Measurements from ENCODE around the gene LBHD2. TPM values are rescaled to one million over a fixed set of nuclear protein-coding genes. Genes with fewer than 3 reads are reported as not detected.
A peak's percentile ranks its signal among the peaks of the same experiment; 100 is the strongest.

Gene LBHD2
- total and polyA plus RNA-seq, 2 of the 13 experiments (the other 11 are each of a cell fraction or from before 2014, with no cell fraction given), result 0.67 to 1.00 TPM

DNA sequence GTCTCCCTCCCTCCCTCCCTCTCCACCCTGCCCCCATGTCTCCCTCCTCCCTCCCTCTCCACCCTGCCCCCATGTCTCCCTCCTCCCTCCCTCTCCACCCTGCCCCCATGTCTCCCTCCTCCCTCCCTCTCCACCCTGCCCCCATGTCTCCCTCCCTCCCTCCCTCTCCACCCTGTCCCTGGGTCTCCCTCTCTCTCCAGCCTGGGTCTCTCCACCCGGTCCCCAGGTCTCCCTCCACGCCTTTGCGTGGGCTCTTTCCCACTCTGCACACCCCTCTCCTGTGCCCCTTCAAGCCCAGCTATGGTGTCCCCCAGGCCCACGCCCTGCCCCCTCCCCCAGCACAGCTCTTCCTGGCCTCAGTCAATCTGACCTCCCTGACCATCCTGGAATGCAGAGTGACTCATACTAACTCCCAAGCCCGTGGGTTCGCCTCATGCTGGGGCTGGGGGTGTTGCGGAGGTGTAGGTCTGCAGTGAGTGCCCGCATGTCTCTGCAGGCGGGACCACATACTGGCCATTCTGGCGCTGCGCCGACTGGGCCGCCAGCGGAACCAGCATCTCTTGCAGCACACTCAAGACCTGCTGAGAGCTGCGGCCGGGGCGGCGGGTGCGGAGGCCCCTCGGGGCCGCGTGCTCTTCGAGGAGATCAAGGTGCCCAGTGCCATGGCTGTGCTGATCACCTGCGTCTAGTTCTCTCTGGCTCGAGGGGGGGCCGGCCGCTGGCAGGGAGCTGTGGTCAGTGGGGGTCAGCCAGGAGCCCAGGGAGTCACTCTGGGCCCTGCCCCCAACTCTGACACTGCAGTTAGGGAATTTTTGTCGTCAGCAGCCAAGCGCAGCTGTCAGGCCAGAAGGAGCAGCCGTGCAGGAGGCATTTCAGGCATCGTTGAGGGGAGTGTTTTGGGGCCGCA lies 25.8 kb downstream of the LBHD2 start (continued):
- no peak for TF ChIP-seq ZNF180 (CRISPR knock-in tag; IDR thresholded peaks at IDR 0.05; ENCODE audit: borderline replicate concordance, low read depth)
- TF ChIP-seq ETV6 (CRISPR knock-in tag; conservative IDR thresholded peaks at IDR 0.05), result no peak
- TF ChIP-seq, protein P1, sequence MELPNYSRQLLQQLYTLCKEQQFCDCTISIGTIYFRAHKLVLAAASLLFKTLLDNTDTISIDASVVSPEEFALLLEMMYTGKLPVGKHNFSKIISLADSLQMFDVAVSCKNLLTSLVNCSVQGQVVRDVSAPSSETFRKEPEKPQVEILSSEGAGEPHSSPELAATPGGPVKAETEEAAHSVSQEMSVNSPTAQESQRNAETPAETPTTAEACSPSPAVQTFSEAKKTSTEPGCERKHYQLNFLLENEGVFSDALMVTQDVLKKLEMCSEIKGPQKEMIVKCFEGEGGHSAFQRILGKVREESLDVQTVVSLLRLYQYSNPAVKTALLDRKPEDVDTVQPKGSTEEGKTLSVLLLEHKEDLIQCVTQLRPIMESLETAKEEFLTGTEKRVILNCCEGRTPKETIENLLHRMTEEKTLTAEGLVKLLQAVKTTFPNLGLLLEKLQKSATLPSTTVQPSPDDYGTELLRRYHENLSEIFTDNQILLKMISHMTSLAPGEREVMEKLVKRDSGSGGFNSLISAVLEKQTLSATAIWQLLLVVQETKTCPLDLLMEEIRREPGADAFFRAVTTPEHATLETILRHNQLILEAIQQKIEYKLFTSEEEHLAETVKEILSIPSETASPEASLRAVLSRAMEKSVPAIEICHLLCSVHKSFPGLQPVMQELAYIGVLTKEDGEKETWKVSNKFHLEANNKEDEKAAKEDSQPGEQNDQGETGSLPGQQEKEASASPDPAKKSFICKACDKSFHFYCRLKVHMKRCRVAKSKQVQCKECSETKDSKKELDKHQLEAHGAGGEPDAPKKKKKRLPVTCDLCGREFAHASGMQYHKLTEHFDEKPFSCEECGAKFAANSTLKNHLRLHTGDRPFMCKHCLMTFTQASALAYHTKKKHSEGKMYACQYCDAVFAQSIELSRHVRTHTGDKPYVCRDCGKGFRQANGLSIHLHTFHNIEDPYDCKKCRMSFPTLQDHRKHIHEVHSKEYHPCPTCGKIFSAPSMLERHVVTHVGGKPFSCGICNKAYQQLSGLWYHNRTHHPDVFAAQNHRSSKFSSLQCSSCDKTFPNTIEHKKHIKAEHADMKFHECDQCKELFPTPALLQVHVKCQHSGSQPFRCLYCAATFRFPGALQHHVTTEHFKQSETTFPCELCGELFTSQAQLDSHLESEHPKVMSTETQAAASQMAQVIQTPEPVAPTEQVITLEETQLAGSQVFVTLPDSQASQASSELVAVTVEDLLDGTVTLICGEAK (IDR thresholded peaks at IDR 0.05), result no peak
- TF ChIP-seq, protein P1 (CRISPR knock-in tag; IDR thresholded peaks at IDR 0.05), result no peak
- TF ChIP-seq, protein P2, sequence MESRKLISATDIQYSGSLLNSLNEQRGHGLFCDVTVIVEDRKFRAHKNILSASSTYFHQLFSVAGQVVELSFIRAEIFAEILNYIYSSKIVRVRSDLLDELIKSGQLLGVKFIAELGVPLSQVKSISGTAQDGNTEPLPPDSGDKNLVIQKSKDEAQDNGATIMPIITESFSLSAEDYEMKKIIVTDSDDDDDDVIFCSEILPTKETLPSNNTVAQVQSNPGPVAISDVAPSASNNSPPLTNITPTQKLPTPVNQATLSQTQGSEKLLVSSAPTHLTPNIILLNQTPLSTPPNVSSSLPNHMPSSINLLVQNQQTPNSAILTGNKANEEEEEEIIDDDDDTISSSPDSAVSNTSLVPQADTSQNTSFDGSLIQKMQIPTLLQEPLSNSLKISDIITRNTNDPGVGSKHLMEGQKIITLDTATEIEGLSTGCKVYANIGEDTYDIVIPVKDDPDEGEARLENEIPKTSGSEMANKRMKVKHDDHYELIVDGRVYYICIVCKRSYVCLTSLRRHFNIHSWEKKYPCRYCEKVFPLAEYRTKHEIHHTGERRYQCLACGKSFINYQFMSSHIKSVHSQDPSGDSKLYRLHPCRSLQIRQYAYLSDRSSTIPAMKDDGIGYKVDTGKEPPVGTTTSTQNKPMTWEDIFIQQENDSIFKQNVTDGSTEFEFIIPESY (CRISPR knock-in tag; IDR thresholded peaks at IDR 0.05), result peak; percentile 59; the same call in 1 of the 2 replicates
- TF ChIP-seq AGO2 (optimal IDR thresholded peaks at IDR 0.05; ENCODE audit: low read depth, low read length), result peak; percentile 80
- no peak for TF ChIP-seq SMAD9 (CRISPR knock-in tag; IDR thresholded peaks at IDR 0.05)
- TF ChIP-seq ZNF713 (CRISPR knock-in tag; IDR thresholded peaks at IDR 0.05), result no peak
- TF ChIP-seq ZSCAN25 (CRISPR knock-in tag; IDR thresholded peaks at IDR 0.05), result no peak
- no peak for TF ChIP-seq PHF21A (CRISPR knock-in tag; IDR thresholded peaks at IDR 0.05)
- TF ChIP-seq, protein P3, sequence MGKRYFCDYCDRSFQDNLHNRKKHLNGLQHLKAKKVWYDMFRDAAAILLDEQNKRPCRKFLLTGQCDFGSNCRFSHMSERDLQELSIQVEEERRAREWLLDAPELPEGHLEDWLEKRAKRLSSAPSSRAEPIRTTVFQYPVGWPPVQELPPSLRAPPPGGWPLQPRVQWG (CRISPR knock-in tag; IDR thresholded peaks at IDR 0.05; ENCODE audit: borderline replicate concordance, low read depth), result no peak
- TF ChIP-seq FOSL1 (CRISPR knock-in tag; IDR thresholded peaks at IDR 0.05; ENCODE audit: borderline replicate concordance), result 0 out of 2 replicates have a peak, but pooled peaks have one; percentile 58
- no peak for TF ChIP-seq SATB2 (CRISPR knock-in tag; IDR thresholded peaks at IDR 0.05)
- TF ChIP-seq, protein P4, sequence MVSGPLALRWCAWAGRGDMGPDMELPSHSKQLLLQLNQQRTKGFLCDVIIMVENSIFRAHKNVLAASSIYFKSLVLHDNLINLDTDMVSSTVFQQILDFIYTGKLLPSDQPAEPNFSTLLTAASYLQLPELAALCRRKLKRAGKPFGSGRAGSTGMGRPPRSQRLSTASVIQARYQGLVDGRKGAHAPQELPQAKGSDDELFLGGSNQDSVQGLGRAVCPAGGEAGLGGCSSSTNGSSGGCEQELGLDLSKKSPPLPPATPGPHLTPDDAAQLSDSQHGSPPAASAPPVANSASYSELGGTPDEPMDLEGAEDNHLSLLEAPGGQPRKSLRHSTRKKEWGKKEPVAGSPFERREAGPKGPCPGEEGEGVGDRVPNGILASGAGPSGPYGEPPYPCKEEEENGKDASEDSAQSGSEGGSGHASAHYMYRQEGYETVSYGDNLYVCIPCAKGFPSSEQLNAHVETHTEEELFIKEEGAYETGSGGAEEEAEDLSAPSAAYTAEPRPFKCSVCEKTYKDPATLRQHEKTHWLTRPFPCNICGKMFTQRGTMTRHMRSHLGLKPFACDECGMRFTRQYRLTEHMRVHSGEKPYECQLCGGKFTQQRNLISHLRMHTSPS (CRISPR knock-in tag; IDR thresholded peaks at IDR 0.05; ENCODE audit: low read depth), result 0 out of 2 replicates have a peak, but pooled peaks have one; percentile 17
- TF ChIP-seq ELF4 (CRISPR knock-in tag; IDR thresholded peaks at IDR 0.05; ENCODE audit: borderline replicate concordance), result no peak
- TF ChIP-seq HNF4A (CRISPR knock-in tag; IDR thresholded peaks at IDR 0.05), result no peak
